GM19238 (cell line): Measurements from ENCODE around the gene DAGLA.

Source experiments
- DNase-seq: peaks from one replicate; pipeline ENCODE4 v3.0.0; 2011; ENCODE audit warnings: low spot score; ENCODE audit not compliant: insufficient read length

The DAGLA gene

DNA sequence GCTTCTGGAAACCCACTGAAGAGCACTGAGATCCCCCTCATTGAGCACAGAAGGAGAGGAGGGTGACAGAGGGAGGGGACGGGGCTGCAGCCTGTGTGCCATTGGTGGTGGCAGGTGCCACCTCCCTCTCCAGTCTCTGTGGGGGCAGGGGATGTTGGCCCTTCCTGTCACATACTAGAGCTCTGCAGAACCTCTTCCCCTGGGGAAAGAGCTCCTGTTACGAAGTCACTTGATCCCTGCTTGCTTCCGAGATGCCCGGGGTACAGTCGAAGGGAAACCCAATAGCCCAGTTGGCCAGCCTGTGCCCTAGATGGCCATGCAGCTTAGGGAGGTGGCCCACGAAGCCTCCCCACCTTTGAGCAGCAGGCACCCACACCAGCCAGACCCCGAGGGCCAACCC is 29.4 kb downstream of the DAGLA start:
- no peak for DNase-seq

DNA sequence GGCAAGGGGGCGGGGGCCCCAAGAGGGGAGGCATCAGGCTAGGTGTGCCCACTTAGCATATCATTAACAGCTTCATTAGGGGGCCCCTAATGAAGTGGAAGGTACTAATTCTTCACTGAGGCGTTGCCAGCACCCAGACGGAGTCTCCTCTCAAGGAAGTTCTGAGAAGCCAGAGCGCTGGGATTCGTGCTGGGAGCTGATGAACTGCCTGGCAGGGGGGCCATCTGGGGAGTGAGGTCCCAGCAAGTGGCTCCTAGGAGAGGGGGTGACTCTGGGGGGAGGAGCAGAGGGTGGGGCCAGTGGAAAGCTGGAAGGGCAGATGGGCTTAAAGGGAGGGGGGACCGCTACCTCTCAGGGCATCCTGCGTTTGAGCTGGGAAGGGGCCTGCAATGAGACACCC is 29.8 kb downstream of the DAGLA start:
- no peak for DNase-seq

DNA sequence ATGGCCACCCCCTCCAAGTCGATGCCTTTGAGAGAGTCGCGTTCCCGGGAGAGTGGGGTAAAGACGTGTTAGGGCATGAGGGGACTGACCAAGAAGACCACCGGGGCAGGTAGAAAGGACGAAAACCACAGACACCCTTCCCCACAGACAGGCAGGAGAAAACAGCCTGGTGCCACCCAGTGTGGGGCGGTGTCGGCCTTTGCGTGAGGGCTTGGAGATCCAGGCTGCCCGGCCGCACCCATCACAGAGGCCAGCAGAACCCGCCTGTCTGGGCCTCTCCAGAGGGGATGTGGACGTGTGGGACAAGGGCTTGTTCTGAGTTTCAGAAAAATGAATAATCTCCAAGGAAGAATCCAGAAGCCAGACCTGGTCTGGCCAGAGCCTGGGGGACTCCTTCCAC is 30.8 kb downstream of the DAGLA start:
- DNase-seq: no peak

DNA sequence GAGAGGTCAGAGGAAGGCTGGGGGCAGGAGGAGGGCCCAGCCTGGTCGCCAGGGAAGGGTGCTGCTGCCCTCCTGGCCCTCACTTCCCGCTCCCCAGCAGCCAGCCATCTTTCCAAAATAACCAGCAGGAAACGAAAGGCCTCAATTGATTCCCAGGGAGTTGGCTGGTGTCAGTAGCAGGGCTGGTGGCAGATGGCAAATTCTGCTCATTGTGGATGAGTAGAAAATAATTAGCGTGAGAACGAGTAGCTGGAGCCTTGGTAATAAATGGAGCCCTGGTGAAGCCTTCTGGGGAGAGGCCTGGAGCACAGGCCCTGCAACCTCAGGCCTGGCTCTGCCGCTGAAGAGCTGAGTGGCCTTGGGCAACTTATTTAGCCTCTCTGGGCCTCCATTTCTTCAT is 31.3 kb downstream of the DAGLA start:
- DNase-seq: no peak

DNA sequence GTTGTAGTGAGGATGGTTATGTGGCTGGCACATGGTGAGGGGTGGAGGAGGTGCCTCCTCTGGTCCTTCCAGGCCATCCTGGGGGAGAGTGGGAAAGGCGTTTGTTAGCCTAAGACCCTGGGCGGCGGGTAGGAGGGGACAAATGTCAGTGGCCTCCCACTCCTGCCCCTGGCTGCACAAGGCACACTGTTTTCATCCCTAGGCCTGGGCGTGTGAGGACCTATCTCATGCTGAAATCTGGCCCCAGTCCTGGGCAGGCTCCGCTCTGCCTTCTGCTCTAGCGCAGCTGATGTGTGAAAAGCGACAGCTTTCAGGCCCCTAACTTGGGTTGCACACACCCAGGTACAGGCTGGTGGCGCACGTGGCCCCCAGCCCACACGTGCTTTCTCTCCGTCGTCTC is 32.1 kb downstream of the DAGLA start:
- no peak for DNase-seq

DNA sequence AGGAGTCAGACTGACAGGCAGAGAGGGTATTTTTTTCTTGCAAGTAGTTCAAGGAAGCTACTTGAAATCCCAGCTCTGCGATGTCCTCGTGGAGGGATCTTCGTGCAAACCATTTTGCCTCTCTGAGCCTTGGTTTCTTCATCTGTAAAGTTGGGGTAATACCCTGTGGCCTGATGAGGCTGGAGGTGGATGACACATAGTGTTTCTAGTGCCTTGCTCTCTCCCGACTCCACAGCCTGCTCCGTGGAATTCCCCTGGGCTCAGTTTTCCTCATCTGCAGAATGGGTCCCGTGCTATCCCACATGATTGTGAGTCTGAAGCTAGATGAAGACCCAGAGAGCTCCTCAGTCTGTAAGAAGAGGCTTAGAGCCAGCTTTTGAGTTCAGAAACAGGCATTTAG is 32.7 kb downstream of the DAGLA start:
- no peak for DNase-seq

DNA sequence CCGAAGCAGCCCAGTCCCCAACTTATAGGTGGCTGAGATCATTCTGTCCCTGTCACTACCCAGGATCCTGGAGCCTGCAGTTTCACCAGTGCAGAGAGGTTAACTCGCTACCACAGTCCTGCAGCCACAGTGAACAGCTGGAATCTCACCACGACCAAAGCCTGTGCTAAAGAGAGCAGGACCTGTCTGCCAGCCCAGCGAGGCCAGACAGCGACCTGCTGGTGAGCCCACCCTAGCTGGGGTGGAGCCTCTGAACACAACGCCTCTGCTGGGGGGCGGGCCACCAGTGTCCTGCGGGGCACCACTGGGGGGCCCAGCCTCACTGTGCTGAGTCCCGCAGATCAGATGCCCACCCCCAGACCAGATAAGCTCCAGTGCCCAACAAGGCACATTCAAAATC is 33.3 kb downstream of the DAGLA start:
- no peak for DNase-seq

DNA sequence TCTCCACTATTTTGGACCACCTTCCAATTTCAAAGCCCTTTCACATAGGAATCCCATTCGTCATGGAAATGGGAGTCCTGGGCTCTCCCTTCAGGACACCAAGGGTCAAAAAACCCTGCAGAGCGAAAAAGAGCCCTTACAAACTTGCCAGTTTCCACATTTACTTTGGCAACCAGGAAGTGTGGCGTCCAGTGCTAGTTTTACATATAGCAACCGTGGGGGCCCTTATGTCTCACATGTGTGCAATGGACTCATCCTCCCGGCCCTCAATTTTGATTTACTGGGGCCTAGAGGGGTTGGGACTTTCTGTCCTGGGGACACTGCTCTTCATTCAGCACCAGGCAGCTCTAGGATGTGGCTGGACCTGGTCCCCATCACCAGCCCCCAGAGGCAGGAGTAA is 33.7 kb downstream of the DAGLA start:
- DNase-seq: no peak

DNA sequence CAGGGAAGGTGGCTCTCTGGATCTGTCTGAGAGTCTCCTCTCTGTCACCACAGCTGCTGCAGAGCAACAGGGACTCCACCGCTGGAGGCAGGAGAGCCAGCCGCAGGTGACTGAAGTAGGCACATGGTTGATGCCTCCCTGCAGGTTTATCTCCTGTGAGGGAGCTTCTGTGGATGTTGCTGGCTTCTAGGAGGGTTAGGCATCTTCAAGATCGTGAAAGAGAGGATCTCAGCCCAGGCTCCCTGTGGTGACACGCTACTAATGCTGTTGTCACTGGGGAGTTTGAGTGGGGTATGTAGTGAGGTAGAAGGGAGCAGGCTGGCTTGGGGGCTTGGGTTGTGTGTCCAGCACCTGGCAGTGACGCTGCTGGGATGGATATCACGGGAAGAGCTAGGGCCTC is 34.1 kb downstream of the DAGLA start:
- DNase-seq: no peak

DNA sequence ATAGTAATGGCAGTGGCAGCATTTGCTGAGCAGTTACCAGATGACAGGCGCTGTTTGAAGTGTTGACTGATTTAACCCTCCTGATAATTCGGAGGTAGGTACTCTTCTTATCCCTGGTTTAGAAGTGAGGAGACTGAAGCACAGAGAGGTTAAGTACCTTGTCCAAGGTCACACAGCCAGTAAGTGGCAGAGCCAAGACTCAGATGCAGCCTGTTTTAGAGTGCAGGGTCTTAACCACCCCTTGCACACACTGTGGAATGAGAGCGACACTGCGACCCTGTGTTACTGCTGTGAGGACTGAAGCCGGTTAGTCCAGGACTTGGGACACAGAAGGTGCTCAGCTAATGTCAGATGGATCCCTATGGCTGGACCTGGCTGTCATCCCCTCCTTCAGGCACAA is 34.7 kb downstream of the DAGLA start:
- no peak for DNase-seq

DNA sequence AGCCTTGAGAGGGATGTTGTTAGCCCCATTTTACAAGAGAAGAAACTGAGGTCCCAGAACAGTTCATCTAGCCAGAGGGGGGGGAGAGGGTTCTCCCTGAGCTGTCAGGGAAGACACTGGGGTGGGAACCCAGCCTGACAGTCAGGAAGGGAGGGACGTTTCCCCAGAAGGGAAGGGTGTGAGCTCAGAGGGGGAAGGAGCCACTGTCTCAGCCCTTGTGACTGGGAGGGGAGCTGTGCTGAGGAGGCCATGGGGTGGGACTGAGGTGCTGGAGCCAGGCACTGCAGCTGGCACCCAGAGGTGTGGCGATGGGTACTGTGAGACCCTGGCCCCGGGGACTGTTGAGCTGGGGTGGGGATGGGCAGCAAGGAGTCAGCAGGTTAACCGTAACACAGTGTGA is 35.7 kb downstream of the DAGLA start:
- DNase-seq: no peak

DNA sequence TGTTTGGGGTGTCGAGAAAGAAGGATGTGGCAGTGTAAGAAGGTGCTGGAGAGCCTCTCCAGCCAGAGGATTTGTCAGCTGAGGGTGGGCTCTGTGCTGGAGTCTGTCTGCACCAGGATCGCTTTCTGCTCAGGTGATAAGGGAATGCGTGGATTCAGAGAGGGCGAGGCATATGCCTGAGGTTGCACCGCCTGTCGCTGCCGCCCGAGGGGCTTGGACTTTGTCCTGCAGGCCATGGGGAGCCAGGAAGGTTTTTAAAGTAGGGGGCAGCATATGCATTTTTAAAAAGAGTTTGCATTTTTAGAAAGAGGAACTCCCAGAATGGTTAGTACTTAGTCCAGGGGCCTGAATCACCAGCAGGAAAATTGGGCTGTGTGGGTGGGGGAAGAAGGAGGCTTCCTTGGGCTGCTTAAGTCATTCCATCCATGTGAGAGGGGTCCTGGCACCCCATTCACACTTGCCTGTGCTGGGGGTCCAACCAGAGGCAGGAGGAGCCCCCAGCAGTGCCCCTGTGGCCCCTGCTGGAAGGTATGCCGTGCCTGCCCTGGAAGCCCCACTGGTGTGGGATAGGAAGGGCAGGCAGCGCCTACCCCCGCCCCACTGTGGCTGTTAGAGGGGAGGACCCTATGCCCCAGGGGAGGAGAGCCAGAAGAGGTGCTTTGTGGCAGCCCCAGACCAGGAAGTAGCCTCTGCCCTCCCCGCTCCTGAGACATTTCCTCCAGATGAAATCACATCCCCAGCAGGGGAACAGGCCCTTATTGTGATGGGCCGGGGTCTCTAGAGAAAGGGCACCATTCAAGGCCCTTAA is 36.5 kb downstream of the DAGLA start:
- no peak for DNase-seq

DNA sequence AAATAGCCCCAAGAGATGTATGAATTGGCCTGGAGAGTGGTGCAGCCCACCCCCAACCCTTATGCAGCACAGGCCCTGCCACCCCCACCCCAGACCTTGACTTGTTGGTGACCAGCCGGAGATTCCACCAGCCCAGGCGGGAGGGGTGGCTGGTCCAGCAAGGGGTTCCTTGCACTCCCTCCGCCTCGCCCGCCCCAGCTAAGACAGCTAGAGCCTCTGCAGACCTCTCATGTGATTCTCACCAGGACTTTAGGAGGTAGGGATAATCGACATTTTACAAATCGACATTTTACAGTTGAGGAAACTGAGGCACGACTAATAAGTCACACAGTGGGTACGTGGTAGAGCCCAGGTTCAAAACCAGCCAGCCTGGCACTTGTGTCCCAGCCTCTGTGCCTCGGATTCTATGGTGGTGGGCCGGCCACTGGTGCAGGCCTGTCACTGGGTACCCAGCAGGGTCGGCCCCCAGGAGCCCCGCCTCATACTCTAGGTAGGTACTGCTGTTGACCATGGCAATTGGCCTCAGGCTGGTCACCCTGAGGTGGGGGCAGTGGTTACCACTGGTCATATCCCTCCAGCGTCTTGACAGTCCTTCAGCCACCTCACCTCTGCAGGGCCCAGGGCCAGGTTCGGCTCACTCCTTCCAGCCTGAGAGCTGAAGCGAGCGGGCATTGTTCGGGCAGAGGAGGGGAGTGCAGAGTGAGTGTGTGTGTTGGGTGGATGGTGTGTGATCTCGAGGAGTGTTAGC is 37.3 kb downstream of the DAGLA start:
- no peak for DNase-seq

DNA sequence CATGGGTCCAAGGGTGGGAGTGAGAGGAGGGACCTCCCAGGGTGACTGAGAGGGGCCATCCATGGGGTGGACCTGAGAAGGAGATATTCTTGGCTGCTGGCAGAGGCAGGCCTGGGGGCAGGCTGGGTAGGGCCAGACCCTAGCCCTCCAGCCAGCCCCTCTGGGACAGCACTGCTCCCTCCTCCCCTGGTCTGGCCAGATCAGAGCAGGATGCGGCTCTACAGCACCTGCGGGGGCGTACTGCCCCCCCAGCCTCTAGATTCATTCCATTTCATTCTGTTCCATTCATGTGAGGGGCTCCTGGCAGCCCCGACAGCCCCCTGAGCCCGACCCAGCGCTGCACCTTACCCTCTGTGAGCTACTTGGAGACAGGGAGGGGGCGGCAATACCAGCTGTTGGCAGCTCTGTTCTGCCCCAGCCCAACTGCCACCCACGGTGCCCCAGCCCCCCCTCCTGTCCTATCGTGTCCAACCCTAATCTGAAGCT is 37.9 kb downstream of the DAGLA start:
- no peak for DNase-seq

DNA sequence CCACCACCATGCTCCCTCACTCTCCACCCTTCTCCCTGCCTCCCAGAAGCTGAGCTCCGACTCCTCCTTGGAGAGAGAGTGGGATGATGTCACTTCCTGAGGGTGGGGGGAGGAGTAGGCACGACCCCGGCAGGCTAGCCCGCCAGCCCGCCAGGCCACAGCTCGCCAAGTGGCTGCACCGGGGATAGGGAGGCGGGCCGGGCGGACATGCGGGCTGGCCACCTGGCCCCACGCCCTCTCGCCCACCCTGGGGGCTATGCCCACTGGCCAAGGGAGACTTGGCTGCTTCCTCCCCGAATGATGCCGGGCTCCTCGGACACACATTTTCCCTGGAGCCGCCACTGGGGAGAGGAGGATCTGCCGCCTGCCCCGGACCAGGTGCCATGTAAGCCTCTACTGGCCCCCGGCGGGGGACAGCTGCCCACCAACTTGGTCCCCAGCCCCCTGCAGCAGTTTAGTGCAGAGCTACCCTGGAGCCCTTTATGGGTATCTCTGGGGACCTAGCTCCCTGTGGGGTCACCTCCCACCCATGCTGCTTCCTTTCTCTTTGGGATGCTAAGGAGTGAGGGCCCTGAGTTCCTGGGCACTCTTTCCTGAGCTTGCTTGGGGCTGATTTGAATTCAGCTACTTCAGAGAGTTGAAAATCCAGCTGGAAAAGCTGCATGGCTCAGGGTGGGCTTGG is 38.6 kb downstream of the DAGLA start:
- DNase-seq: no peak

DNA sequence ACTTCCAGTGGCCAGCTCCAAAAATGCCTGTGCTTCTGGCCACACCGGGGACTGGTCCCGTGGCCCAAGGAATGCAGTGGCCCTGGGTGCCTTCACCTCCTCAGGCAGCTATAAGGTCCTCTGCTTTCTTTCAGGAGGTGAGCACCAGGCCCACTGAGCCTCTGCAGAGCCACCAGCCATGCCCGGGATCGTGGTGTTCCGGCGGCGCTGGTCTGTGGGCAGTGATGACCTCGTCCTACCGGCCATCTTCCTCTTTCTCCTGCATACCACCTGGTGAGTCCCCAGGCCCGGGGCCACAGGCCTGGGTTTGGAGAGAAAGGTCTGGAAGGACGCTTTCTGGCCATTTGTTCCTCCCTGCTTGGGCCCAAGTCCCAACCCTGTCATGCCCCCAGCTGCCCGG is 39.8 kb downstream of the DAGLA start:
- no peak for DNase-seq

DNA sequence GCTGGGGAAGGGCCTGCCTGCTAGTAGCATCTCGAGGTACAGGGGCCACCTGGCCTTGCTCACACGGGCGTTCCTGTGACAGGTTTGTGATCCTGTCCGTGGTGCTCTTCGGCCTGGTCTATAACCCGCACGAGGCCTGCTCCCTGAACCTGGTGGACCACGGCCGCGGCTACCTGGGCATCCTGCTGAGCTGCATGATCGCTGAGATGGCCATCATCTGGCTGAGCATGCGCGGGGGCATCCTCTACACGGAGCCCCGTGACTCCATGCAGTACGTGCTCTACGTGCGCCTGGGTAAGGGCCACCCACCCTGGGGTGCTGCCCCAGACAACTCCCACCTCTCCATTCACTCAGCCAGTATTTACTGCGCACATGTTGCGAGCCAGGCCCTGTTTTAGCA is 40.4 kb downstream of the DAGLA start:
- DNase-seq: no peak

DNA sequence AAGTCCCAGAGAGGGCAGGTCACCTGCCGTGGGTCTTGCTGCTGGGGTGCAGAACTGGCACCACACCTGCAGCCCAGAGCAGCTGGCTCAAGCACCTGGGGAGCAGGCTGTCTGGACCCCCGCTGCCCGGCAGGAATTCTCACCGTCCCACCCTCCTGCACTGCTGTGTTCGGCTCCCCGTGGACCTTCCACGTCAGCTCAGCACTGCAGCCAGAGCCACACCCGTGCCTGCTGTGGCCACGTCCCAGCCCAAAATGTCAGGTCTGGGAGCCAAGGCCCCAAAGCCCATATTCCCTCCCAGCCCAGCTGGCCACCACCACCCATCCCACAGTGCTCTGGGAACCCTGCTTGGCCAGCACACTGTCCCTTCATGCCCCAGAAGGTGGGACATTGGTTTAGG is 44.2 kb downstream of the DAGLA start:
- DNase-seq: no peak

DNA sequence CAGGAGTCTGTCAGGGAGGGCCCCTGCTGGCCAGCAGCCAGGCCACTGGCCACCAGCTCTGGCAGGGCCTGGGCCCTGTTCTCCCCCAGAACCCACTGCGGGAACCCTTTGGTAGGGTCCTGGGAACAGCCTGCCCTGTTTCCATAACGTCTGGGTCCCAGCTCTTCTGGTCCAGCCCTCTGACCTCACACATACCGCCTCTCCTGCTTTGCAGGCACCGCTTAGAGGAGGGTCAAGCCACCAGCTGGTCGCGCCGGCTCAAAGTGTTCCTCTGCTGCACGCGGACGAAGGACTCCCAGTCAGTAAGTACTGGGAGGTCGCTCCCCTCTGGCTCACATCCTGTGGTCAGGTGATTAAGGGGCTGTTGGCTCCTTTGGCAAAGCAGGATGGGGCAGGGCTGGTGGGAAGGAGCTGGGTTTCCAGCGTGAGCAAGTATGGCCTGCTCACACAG is 45.6 kb downstream of the DAGLA start:
- DNase-seq: no peak

DNA sequence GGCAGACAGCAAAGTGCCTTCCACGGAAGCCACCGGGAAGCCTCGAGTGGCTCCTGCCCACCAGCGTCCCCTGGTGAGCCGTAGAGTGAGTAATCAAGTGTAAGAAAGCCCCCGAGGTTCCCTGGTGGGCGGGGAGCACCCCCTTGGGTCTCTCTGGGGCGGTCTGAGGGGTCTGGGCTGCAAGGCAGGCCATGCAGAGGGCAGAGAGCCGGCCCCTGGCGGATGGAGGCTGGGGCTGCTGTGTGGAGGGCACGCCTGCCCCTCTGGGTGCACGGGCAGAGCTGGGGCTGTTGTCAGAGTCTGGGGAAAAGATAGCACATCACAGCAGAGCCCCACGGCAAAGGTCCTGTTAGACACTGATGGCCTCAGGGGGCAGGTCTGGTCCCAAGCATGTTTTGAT is 46.6 kb downstream of the DAGLA start:
- no peak for DNase-seq

DNA sequence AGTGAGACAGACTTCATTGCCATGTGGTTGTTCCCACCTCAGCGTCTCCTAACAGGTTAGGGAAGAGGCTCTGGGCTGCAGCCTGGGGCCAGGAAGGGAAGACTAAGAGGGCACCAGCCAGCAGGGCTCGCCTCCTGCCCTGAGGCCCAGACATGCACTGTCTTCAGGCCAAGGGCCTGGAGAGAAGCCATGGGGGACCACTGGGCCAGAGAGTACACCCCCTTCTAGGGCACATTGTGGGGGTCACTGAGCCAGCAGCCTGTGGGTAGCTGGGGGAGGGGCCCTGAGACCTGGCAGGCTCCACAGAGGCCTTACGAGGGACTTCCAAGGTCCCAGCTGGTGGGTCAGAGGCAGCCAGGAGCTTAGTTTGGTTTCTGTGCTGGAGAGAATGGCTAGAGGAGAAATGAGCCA is 47.2 kb downstream of the DAGLA start:
- DNase-seq: no peak
